Activated B cell treated with CpG ODN at 0.5 μM for 24 hours (primary cell): ENCODE measurements around the gene MRGPRX3. TPM values are rescaled to one million over a fixed set of nuclear protein-coding genes. Genes with fewer than 3 reads are reported as not detected.

Experiments used
- ATAC-seq: fragments of 200-7000 bp; cut with Tn5 transposase; one replicate; pipeline ENCODE4 v1.10.0; 2021; ENCODE audit warnings: low read depth, mild to moderate bottlenecking, moderate library complexity
- CTCF ChIA-PET: fragments of 350-600 bp; sonication (Branson Sonifier 250); formaldehyde crosslinking; loops from one replicate; lab custom pipeline; 2021; ENCODE audit warnings: antibody characterized with exemption; lab: Charles Lee
- POLR2A ChIA-PET: fragments of 350-600 bp; sonication (Branson Sonifier 250); formaldehyde crosslinking; loops from one replicate; lab custom pipeline; 2021; ENCODE audit warnings: antibody characterized with exemption; lab: Charles Lee
- DNase-seq: peaks from one replicate; pipeline ENCODE4 v3.0.0; 2022
- H3K27ac Mint-ChIP-seq: one replicate; pipeline ENCODE4 v1.8.0; 2020; ENCODE audit warnings: mixed read lengths
- H3K27me3 Mint-ChIP-seq: one replicate; pipeline ENCODE4 v1.8.0; 2021; ENCODE audit warnings: mixed read lengths
- H3K36me3 Mint-ChIP-seq: one replicate; pipeline ENCODE4 v1.8.0; 2021; ENCODE audit warnings: low read depth, mixed read lengths
- H3K4me1 Mint-ChIP-seq: one replicate; pipeline ENCODE4 v1.8.0; 2021; ENCODE audit warnings: mixed read lengths
- H3K4me3 Mint-ChIP-seq: one replicate; pipeline ENCODE4 v1.8.0; 2020; ENCODE audit warnings: mild to moderate bottlenecking, mixed read lengths
- H3K9me3 Mint-ChIP-seq: one replicate; pipeline ENCODE4 v1.8.0; 2020; ENCODE audit warnings: mixed read lengths
- CTCF ChIP-seq: fragments of 200-600 bp; IDR thresholded peaks from one replicate; pipeline ENCODE4 v1.8.0; 2022; ENCODE audit warnings: antibody characterized with exemption, mild to moderate bottlenecking
- intact Hi-C: fragments of 100-400 bp; cut with micrococcal nuclease; formaldehyde crosslinking; loops from one replicate; pipeline ENCODE4 v1.15.1; 2024
- total RNA-seq: library from RNA; stranded (reverse); gene quantifications from 2 replicates; pipeline ENCODE4 v1.2.3, GENCODE V29; 2022

The MRGPRX3 gene
- not detected in 2 replicates for total RNA-seq

- Mint-ChIP-seq H3K36me3 (no peaks in the 10 kb centered on the region), H3K27me3 (peaks cover 42% of the 10 kb centered on the region), H3K4me1 (no peaks in the 10 kb centered on the region), H3K4me3 (no peak within 1 kb of the TSS), H3K9me3 (no peaks in the 10 kb centered on the region), H3K27ac (no peak within 1 kb of the TSS)
- no peak for TF ChIP-seq CTCF
- ATAC-seq (no peak), DNase-seq (no peak)
- ChIA-PET POLR2A (no interaction called here), CTCF (no interaction called here)
- intact Hi-C loops = no loop called here
Observed at GRCh38 chr11:18132341-18132740, at the start of gene MRGPRX3. MRGPRX3 (plus strand) TSS chr11:18132571; CDS start chr11:18137203, 4,632 bp downstream.

- no peak for TF ChIP-seq CTCF
- ChIA-PET POLR2A (no interaction called here), CTCF (no interaction called here)
- no peaks in the 10 kb centered on the region for H3K9me3 Mint-ChIP-seq
- H3K27me3 Mint-ChIP-seq = no peaks in the 10 kb centered on the region
- ATAC-seq = no peak
- intact Hi-C loops = no loop called here
- H3K4me1 Mint-ChIP-seq = no peaks in the 10 kb centered on the region
- H3K36me3 Mint-ChIP-seq = peaks cover 81% of the 10 kb centered on the region
- H3K4me3 Mint-ChIP-seq = no peak overlapping the region
- DNase-seq = no peak
- H3K27ac Mint-ChIP-seq = no peak overlapping the region
Observed at GRCh38 chr11:18088366-18088765, 44.0 kb upstream of the MRGPRX3 start.

- POLR2A ChIA-PET = no interaction called here
- CTCF ChIA-PET = no interaction called here
- H3K27ac Mint-ChIP-seq = no peak overlapping the region
- DNase-seq (no peak), ATAC-seq (no peak)
- intact Hi-C loops = no loop called here
- no peak overlapping the region for H3K4me3 Mint-ChIP-seq
- TF ChIP-seq CTCF = no peak
- peaks cover 82% of the 10 kb centered on the region for H3K36me3 Mint-ChIP-seq
- no peaks in the 10 kb centered on the region for H3K9me3 Mint-ChIP-seq
- no peaks in the 10 kb centered on the region for H3K27me3 Mint-ChIP-seq
- no peaks in the 10 kb centered on the region for H3K4me1 Mint-ChIP-seq
Observed at GRCh38 chr11:18088966-18089365, 43.4 kb upstream of the MRGPRX3 start.

- Mint-ChIP-seq H3K27ac (no peak overlapping the region), H3K9me3 (no peaks in the 10 kb centered on the region), H3K4me3 (no peak overlapping the region), H3K4me1 (no peaks in the 10 kb centered on the region), H3K36me3 (peaks cover 83% of the 10 kb centered on the region), H3K27me3 (no peaks in the 10 kb centered on the region)
- ATAC-seq (no peak), DNase-seq (no peak)
- ChIA-PET CTCF (no interaction called here), POLR2A (no interaction called here)
- intact Hi-C loops = no loop called here
- no peak for TF ChIP-seq CTCF
Observed at GRCh38 chr11:18091731-18092130, 40.6 kb upstream of the MRGPRX3 start.

- POLR2A ChIA-PET = no interaction called here
- H3K4me1 Mint-ChIP-seq = no peaks in the 10 kb centered on the region
- CTCF ChIA-PET = interaction anchor here (1.0 kb wide), 1 partner anchor 107 kb away, joined by 3 read pairs; no protein-coding TSS in a partner anchor
- H3K4me3 Mint-ChIP-seq = no peak overlapping the region
- no peaks in the 10 kb centered on the region for H3K27me3 Mint-ChIP-seq
- H3K9me3 Mint-ChIP-seq = no peaks in the 10 kb centered on the region
- intact Hi-C loops = no loop called here
- H3K27ac Mint-ChIP-seq = no peak overlapping the region
- H3K36me3 Mint-ChIP-seq = peaks cover 77% of the 10 kb centered on the region
- no peak for TF ChIP-seq CTCF
- DNase-seq = no peak
- ATAC-seq = no peak
Observed at GRCh38 chr11:18093959-18094358, 38.4 kb upstream of the MRGPRX3 start.
